ENCODE measurements around the gene TAL1. TPM values are rescaled to one million over a fixed set of nuclear protein-coding genes. Genes with fewer than 3 reads are reported as not detected.

The TAL1 gene
- total RNA-seq, 2 donors from 2014 or later = 0.90 to 1.2 TPM

DNA sequence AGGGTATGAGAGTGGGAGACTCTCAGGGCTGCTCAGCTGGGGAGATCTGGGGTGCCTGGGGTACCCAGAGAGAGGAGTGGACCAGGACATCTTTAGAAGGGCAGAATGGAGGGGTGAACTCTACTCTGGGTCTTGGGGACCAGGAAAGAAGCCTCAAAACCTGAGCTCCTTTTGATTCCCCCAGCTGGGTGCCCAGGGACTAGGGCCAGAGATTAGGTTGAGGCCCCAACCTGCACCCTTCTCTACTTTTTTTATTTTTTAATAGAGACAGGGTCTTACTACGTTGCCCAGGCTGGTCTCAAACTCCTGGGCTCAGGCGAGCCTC, 44.1 kb downstream of the TAL1 start:
- Histone ChIP-seq H3K4me1 (peaks cover 23% of the 10 kb centered on the region), H3K4me3 (no peak overlapping the region), H3K9me3 (no peaks in the 10 kb centered on the region), H3K36me3 (no peaks in the 10 kb centered on the region), H3K27me3 (no peaks in the 10 kb centered on the region), H3K27ac (no peak overlapping the region), H3K9ac (ENCODE audit: low read depth in 2 of 2, low read length in 2 of 2) (peak overlapping the region in 1 of 2 donors; percentile 47)
- TF ChIP-seq CTCF (IDR thresholded peaks at IDR 0.05) = no peak
- no peak for DNase-seq
- intact Hi-C loops (cut with DNase I) = loop anchor here (10.0 kb wide), 1 partner anchor 237 kb away; no protein-coding TSS in a partner anchor

DNA sequence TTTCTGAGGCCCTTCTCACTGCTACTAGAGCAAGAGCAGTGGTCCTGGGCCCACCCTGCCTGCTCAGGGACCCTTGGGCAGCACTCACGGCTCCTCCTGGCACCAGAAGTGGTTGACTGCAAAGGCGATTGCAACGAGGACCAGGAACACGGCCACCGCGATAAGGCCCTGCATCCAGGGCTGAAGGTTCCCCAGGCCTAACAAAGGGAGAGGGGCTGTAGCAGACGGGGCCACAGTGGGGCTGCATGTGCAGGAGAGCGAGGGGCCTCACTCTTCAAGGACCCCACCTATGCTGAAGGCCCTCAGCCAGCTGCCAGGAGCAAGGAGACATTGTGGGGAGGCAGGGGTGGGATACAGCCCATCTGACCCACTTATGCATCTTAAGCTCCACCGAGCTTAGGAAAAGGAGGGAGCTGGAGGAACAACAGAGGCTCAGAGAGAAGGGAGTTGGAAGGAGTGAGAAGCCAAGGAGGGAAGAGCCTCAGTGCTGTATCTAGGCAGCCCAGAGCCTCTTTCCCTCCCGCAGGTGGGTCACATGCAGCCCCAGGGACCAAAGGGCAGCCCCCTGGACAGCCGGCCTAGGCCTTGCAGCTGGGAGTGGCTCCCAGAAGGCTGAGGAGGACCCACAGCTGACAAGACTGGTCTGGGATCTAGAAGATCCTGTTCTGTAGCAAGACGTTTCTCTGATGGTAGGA, 44.6 kb downstream of the TAL1 start:
- no peak for DNase-seq
- H3K27me3 ChIP-seq = no peaks in the 10 kb centered on the region
- TF ChIP-seq CTCF (IDR thresholded peaks at IDR 0.05) = no peak
- no peaks in the 10 kb centered on the region for H3K36me3 ChIP-seq
- peak overlapping the region in 1 of 2 donors; percentile 47 for H3K9ac ChIP-seq (ENCODE audit: low read depth in 2 of 2, low read length in 2 of 2)
- intact Hi-C loops (cut with DNase I) = loop anchor here (10.0 kb wide), 1 partner anchor 237 kb away; no protein-coding TSS in a partner anchor
- H3K4me1 ChIP-seq = peaks cover 17% of the 10 kb centered on the region
- H3K9me3 ChIP-seq = no peaks in the 10 kb centered on the region
- no peak overlapping the region for H3K4me3 ChIP-seq
- no peak overlapping the region for H3K27ac ChIP-seq

DNA sequence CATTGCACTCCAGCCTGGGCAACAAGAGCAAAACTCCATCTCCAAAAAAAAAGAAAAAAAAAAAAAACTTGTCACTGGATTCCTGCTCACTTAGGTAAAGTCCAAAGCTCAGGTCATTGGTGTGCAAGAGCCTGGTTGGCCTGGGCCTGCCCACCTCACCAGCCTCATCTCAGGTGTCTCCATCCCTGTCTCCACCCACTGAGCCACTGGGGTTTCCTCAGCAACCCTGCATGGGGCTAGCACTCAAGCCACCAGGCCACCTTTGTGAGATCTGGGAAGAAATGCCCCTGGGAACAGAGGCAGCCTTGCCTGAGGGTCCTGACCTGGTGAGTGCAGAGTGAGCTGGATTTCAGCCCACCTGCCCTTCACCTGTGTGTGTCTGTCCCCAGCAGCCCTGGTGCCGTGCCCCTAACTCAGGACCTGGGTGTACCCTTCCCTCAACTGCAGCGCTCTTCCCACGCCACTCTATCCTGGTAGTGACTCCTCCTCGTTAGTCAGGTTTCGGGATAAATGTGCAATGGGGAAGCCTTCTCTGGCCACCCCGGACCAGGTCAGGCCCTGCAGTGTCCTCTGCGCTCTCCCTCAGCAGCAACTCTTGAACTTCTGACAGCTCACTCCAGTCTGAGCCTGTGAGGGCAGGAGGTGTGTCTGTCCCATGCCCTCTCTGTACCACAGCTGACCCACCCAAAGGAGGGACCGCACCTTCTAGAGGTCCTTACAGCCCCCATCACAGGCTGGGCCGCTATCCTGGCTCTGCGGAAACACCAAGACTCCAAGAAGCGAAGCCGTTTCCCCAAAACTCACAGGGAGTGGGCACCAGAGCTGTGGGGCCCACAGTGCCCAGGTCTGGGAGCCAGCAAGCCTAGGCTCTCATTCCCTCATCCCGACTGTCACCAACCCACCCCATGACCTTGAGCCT, 45.5 kb downstream of the TAL1 start:
- intact Hi-C loops (cut with DNase I) = loop anchor here (10.0 kb wide), 1 partner anchor 238 kb away; no protein-coding TSS in a partner anchor
- H3K27ac ChIP-seq = no peak overlapping the region
- H3K36me3 ChIP-seq = no peaks in the 10 kb centered on the region
- no peaks in the 10 kb centered on the region for H3K9me3 ChIP-seq
- H3K4me3 ChIP-seq = no peak overlapping the region
- TF ChIP-seq CTCF (IDR thresholded peaks at IDR 0.05) = no peak
- H3K9ac ChIP-seq (ENCODE audit: low read depth in 2 of 2, low read length in 2 of 2) = no peak overlapping the region
- H3K4me1 ChIP-seq = peaks cover 9% of the 10 kb centered on the region
- DNase-seq = no peak
- H3K27me3 ChIP-seq = no peaks in the 10 kb centered on the region

DNA sequence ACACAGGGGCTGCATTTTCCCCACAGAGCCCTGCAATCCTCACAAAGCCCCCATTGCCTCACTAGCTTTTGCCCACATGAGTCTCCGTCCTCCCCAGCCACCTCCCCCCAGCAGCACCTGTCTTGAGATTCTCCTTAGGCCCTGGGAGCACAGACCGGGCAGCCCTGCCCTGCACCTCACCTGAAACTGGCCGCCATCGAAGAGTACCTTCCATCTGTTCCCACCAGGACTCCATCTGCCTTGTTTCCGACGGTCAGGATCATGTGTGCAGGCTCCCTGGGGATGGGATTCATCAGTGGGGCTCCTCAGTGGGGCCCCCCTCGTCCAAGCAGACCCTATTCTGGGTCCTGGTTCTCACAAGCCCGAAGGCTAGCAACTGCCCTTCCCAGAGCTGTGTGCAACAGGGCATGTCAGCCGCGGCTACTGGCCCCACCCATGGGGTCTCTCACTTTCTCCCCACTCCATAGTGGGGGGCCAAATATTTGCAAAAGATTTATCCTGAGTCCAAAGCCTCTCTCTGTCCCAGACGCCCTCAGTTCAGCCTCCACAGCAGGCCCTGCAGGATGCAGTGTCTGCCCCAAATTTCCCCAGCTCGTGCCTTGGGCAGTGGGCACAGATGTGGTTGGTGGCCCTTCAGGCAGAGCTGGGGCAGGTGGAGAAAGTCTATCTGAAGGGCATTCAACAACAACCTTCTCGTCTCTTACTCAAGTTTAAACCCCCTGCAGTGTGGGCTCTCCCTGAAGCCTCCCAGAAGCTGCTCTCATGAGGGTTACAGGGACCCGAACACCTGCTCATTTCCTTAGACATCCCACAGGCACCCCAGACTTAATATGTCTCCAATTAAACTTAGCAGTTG, 47.0 kb downstream of the TAL1 start:
- intact Hi-C loops (cut with DNase I) = loop anchor here (10.0 kb wide), 1 partner anchor 240 kb away; no protein-coding TSS in a partner anchor
- Histone ChIP-seq H3K4me3 (no peak overlapping the region), H3K36me3 (no peaks in the 10 kb centered on the region), H3K27ac (no peak overlapping the region), H3K27me3 (no peaks in the 10 kb centered on the region), H3K4me1 (peaks cover 4% of the 10 kb centered on the region), H3K9ac (ENCODE audit: low read depth in 2 of 2, low read length in 2 of 2) (no peak overlapping the region), H3K9me3 (no peaks in the 10 kb centered on the region)
- no peak for DNase-seq
- no peak for TF ChIP-seq CTCF (IDR thresholded peaks at IDR 0.05)

All from colonic mucosa (tissue), 4 donors.